ENCODE data around the gene DOCK11. TPM values are rescaled to one million over a fixed set of nuclear protein-coding genes. Genes with fewer than 3 reads are reported as not detected.

Gene DOCK11
- total RNA-seq, 1 donor from 2014 or later: 27.8 TPM

DNA sequence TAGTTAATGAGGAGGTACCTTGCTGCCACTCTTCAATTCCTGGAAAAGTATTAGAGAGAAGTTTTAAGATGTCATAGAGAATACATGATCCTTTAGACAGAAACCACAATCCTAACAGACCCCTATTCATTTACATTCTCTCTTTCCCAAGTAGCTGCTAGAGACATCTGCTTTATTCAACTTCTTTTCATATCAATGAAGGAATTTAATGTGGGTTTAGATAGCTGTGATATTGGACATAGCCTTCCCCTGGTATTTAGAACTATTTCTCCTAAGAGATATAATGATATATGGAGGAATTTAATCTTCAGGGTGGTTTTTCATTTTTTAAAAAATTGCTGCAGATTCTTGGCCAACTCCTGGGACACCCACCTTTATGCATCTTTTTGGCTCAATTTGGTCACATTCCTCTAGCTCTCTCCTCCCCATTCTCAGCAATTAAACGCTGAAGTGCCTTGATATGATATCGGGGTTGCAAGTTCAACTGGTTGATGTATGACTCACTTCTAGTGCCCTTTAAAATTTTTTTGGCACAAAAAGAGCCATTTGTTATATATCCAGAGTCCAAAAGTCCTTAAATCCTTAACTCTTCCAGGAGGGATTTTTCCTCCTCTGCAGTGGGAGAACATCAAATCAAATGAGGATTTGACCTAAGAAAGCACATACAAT lies 57.6 kb downstream of the DOCK11 start:
- Mint-ChIP-seq H3K4me1 (peaks cover 14% of the 10 kb centered on the region), H3K36me3 (ENCODE audit: low read depth) (peaks cover 26% of the 10 kb centered on the region), H3K27ac (no peak overlapping the region), H3K9me3 (no peaks in the 10 kb centered on the region), H3K4me3 (no peak overlapping the region), H3K27me3 (no peaks in the 10 kb centered on the region)
- DNase-seq: no peak
- intact Hi-C loops (cut with micrococcal nuclease): no loop called here

DNA sequence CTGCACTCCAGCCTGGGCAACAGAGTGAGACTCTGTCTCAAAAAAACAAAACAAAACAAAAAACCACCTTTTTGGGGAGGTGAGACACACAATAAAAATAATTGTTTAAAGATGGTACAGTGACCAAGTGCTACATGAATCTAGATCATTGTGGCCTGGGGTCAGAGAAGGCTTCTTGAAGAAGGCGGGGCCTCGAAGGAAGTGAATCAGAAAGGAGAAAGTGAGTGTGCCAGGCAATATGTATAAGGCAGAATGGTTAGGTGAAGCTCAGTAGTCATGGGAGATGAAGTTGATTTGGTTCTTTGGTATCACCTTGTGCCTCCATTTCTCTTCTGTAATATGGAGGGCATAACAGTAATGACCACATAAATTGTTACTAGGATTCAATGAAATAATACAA lies 58.9 kb downstream of the DOCK11 start:
- no peaks in the 10 kb centered on the region for H3K27me3 Mint-ChIP-seq
- intact Hi-C loops (cut with micrococcal nuclease): no loop called here
- H3K9me3 Mint-ChIP-seq: no peaks in the 10 kb centered on the region
- no peak overlapping the region for H3K27ac Mint-ChIP-seq
- H3K36me3 Mint-ChIP-seq (ENCODE audit: low read depth): peaks cover 27% of the 10 kb centered on the region
- H3K4me1 Mint-ChIP-seq: peaks cover 14% of the 10 kb centered on the region
- DNase-seq: no peak
- no peak overlapping the region for H3K4me3 Mint-ChIP-seq

GRCh38 chrX:118558926-118559325 lies 63.3 kb downstream of the DOCK11 start:
- Mint-ChIP-seq H3K36me3 (ENCODE audit: low read depth) (peaks cover 32% of the 10 kb centered on the region), H3K27ac (no peak overlapping the region)
- intact Hi-C loops (cut with micrococcal nuclease): no loop called here

DNA sequence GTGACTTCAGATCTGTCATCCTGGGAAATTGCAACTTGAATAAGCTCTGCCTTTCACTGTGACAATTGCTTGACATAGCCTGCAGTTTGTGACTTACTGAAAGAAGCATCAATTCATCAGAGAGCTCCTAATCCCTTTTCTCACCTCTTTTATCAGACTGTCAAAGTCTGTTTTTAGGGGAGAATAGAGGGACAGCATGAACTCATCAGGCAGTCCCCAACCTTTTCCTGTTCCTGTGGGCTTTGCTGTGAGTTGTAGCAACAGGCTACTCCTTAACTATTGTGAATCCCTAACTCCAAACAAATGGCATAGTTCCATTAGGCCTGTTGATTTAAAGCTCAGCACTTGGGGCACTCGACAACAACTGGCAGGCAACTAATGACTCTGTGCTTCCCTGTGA lies 64.9 kb downstream of the DOCK11 start:
- no peak overlapping the region for H3K27ac Mint-ChIP-seq
- no peak overlapping the region for H3K4me3 Mint-ChIP-seq
- peaks cover 31% of the 10 kb centered on the region for H3K36me3 Mint-ChIP-seq (ENCODE audit: low read depth)
- no peak for DNase-seq
- no peaks in the 10 kb centered on the region for H3K27me3 Mint-ChIP-seq
- intact Hi-C loops (cut with micrococcal nuclease): no loop called here
- no peaks in the 10 kb centered on the region for H3K9me3 Mint-ChIP-seq
- H3K4me1 Mint-ChIP-seq: peaks cover 12% of the 10 kb centered on the region

More at GRCh38 chrX:118558926-118559325, 63.3 kb downstream of the DOCK11 start:
- no peak for DNase-seq
- Mint-ChIP-seq H3K4me3 (no peak overlapping the region), H3K4me1 (peaks cover 14% of the 10 kb centered on the region), H3K9me3 (no peaks in the 10 kb centered on the region), H3K27me3 (no peaks in the 10 kb centered on the region)

- DNase-seq: no peak
- peaks cover 33% of the 10 kb centered on the region for H3K36me3 Mint-ChIP-seq (ENCODE audit: low read depth)
- intact Hi-C loops (cut with micrococcal nuclease): no loop called here
- no peak overlapping the region for H3K27ac Mint-ChIP-seq
- peaks cover 9% of the 10 kb centered on the region for H3K4me1 Mint-ChIP-seq
- no peaks in the 10 kb centered on the region for H3K9me3 Mint-ChIP-seq
- H3K4me3 Mint-ChIP-seq: no peak overlapping the region
- H3K27me3 Mint-ChIP-seq: no peaks in the 10 kb centered on the region
Observed at GRCh38 chrX:118562582-118563164, 67.1 kb downstream of the DOCK11 start.

- Mint-ChIP-seq H3K27ac (peak overlapping the region; percentile 64), H3K36me3 (ENCODE audit: low read depth) (peaks cover 35% of the 10 kb centered on the region), H3K4me3 (no peak overlapping the region), H3K9me3 (no peaks in the 10 kb centered on the region), H3K4me1 (peaks cover 12% of the 10 kb centered on the region), H3K27me3 (no peaks in the 10 kb centered on the region)
- intact Hi-C loops (cut with micrococcal nuclease): no loop called here
- DNase-seq: no peak
Observed at GRCh38 chrX:118564498-118564897, 68.9 kb downstream of the DOCK11 start.

DNA sequence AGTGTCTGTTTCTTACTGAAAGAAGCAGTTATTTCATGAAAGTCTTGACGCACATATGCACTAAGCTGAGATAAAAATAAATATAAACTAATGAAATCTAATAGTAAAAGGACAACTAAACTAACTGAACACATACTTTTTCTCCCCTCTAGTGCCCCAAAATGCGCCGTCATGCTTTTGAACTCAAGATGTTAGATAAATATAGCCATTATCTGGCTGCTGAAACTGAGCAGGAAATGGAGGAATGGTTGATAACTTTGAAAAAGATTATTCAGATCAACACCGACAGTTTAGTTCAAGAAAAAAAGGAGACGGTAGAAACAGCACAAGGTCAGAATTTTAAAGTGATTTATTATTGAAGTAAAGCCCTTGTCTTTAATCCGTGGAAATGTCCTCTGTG lies 70.2 kb downstream of the DOCK11 start:
- no peaks in the 10 kb centered on the region for H3K27me3 Mint-ChIP-seq
- intact Hi-C loops (cut with micrococcal nuclease): no loop called here
- DNase-seq: no peak
- no peak overlapping the region for H3K4me3 Mint-ChIP-seq
- H3K36me3 Mint-ChIP-seq (ENCODE audit: low read depth): peaks cover 40% of the 10 kb centered on the region
- no peaks in the 10 kb centered on the region for H3K9me3 Mint-ChIP-seq
- peaks cover 18% of the 10 kb centered on the region for H3K4me1 Mint-ChIP-seq
- no peak overlapping the region for H3K27ac Mint-ChIP-seq

DNA sequence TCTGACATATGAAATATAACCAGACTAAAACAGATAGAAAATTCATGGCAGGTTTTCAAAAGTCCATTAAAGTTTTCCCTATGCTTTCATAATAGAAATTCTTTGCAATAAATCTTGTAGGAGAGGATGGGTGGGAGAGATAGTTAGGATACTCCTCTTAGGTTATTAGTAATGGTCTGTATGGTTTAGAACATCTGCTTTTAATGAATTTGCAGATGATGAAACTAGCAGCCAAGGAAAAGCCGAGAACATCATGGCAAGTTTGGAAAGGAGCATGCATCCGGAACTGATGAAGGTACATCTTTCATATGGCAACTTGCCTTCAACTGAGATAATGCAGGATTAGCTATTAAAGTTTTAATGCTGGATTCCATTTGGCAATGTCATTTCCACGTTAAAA lies 70.7 kb downstream of the DOCK11 start:
- no peak for DNase-seq
- Mint-ChIP-seq H3K4me1 (peaks cover 18% of the 10 kb centered on the region), H3K4me3 (no peak overlapping the region), H3K9me3 (no peaks in the 10 kb centered on the region), H3K36me3 (ENCODE audit: low read depth) (peaks cover 43% of the 10 kb centered on the region), H3K27me3 (no peaks in the 10 kb centered on the region), H3K27ac (no peak overlapping the region)
- intact Hi-C loops (cut with micrococcal nuclease): no loop called here

- intact Hi-C loops (cut with micrococcal nuclease): loop anchor here (1.0 to 2.0 kb wide), 2 partner anchors 33 to 75 kb away; partner anchors contain the start of gene DOCK11
- H3K27ac Mint-ChIP-seq: peak overlapping the region; percentile 77
- peaks cover 9% of the 10 kb centered on the region for H3K4me1 Mint-ChIP-seq
- no peak overlapping the region for H3K4me3 Mint-ChIP-seq
- no peak for DNase-seq
- no peaks in the 10 kb centered on the region for H3K27me3 Mint-ChIP-seq
- H3K9me3 Mint-ChIP-seq: no peaks in the 10 kb centered on the region
- peaks cover 38% of the 10 kb centered on the region for H3K36me3 Mint-ChIP-seq (ENCODE audit: low read depth)
Observed at GRCh38 chrX:118569676-118570075, 74.1 kb downstream of the DOCK11 start.

DNA sequence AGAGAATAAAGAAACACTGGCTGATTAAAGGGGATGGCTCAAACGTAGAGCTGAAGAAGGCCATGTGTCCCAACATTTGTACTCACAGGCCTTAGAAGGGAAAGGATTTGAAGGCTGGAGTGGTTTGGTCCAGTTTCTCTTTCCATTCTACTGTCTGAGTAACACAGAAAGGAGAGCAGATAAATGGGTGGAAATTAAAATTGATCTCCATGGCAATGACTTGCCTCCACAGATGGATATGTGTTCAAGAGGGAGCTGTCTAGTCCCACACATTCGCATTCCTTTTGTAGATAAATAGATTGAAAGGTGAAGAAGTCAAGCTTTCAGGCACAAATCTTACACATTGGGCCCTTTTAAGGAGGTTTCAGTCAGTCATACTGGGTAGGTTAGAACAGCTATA lies 74.6 kb downstream of the DOCK11 start:
- H3K27ac Mint-ChIP-seq: peak overlapping the region; percentile 77
- H3K27me3 Mint-ChIP-seq: no peaks in the 10 kb centered on the region
- no peak overlapping the region for H3K4me3 Mint-ChIP-seq
- intact Hi-C loops (cut with micrococcal nuclease): loop anchor here (1.0 to 2.0 kb wide), 2 partner anchors 34 to 75 kb away; partner anchors contain the start of gene DOCK11
- H3K4me1 Mint-ChIP-seq: peaks cover 9% of the 10 kb centered on the region
- H3K36me3 Mint-ChIP-seq (ENCODE audit: low read depth): peaks cover 38% of the 10 kb centered on the region
- DNase-seq: no peak
- no peaks in the 10 kb centered on the region for H3K9me3 Mint-ChIP-seq

DNA sequence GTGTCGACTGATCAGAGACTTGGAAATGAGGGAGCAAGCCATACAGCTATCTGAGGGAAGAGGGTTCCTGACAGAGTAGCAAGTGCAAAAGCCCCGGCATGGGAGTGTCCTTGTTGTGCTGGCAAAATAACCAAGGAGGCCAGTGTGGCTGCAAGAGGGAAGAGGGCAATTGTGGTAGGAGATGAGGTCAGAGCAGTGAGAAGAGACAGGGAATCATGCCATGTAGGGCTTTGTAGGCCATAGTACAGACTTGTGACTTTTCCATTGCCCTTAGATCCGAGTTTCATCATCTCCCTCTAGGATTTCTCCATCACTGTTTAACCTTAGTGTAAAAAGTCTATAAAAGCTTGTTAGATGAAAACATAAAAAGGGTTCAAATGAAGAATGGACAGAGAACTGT lies 76.2 kb downstream of the DOCK11 start:
- H3K4me3 Mint-ChIP-seq: no peak overlapping the region
- peaks cover 9% of the 10 kb centered on the region for H3K4me1 Mint-ChIP-seq
- H3K27me3 Mint-ChIP-seq: no peaks in the 10 kb centered on the region
- H3K9me3 Mint-ChIP-seq: no peaks in the 10 kb centered on the region
- peaks cover 30% of the 10 kb centered on the region for H3K36me3 Mint-ChIP-seq (ENCODE audit: low read depth)
- no peak for DNase-seq
- intact Hi-C loops (cut with micrococcal nuclease): loop anchor here (2.0 kb wide), 1 partner anchor 77 kb away; the partner anchor contains the start of gene DOCK11
- no peak overlapping the region for H3K27ac Mint-ChIP-seq

GRCh38 chrX:118574666-118575065 lies 79.1 kb downstream of the DOCK11 start:
- no peaks in the 10 kb centered on the region for H3K9me3 Mint-ChIP-seq
- intact Hi-C loops (cut with micrococcal nuclease): no loop called here
- DNase-seq: no peak
- H3K27ac Mint-ChIP-seq: no peak overlapping the region
- no peak overlapping the region for H3K4me3 Mint-ChIP-seq
- peaks cover 4% of the 10 kb centered on the region for H3K4me1 Mint-ChIP-seq
- H3K36me3 Mint-ChIP-seq (ENCODE audit: low read depth): peaks cover 27% of the 10 kb centered on the region
- H3K27me3 Mint-ChIP-seq: no peaks in the 10 kb centered on the region

DNA sequence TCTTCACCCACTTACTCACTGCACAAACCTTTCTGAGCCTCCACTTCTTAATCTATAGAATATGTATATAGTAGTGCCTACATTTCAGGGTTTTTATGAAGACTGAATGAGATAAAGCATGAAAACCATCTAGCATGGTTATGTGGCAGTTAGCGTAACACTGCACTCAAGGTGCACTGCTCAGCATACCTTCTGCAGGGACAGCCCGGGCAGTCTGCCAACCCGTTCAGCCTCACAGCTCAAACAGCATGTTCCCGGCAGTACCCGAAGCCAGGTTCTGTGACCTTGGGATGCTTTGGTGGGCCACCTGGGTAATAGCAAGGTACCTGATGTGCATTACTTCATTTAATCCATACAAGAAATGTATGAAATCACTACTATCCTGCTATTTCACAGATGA lies 81.4 kb downstream of the DOCK11 start:
- no peak for DNase-seq
- Mint-ChIP-seq H3K4me1 (no peaks in the 10 kb centered on the region), H3K27ac (no peak overlapping the region), H3K36me3 (ENCODE audit: low read depth) (peaks cover 20% of the 10 kb centered on the region), H3K4me3 (no peak overlapping the region), H3K27me3 (no peaks in the 10 kb centered on the region), H3K9me3 (no peaks in the 10 kb centered on the region)
- intact Hi-C loops (cut with micrococcal nuclease): no loop called here

DNA sequence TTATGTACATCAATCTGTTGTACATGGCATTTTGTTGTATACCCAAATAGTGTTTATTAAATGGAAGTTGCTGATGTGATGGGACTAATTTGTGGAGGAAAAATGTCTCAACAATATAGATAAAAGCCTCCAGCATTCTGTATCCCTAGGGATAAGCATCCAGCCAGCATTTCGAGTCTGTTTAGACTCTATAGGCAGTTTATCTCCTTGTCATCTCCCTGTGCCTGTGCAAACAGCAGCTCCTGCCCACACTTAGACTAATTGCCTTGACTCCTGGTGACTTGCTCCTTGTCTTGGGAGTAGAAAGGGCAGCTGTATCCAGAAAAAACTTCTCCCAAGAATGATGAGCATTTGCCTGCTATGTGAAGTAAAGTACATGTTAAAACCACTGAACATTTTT lies 83.8 kb downstream of the DOCK11 start:
- peaks cover 4% of the 10 kb centered on the region for H3K9me3 Mint-ChIP-seq
- no peak overlapping the region for H3K4me3 Mint-ChIP-seq
- intact Hi-C loops (cut with micrococcal nuclease): no loop called here
- H3K36me3 Mint-ChIP-seq (ENCODE audit: low read depth): peaks cover 24% of the 10 kb centered on the region
- no peak overlapping the region for H3K27ac Mint-ChIP-seq
- no peaks in the 10 kb centered on the region for H3K4me1 Mint-ChIP-seq
- DNase-seq: no peak
- no peaks in the 10 kb centered on the region for H3K27me3 Mint-ChIP-seq
